H1 (cell line): ENCODE measurements around the gene DCAF7. TPM values are rescaled to one million over a fixed set of nuclear protein-coding genes. Genes with fewer than 3 reads are reported as not detected.

Experiments
- CTCF ChIA-PET: fragments of 300-600 bp; sonication (Branson Sonifier 250); formaldehyde crosslinking; loops from one replicate; lab custom pipeline; 2021; ENCODE audit not compliant: partially characterized antibody; lab: Charles Lee
- POLR2A ChIA-PET: fragments of 300-600 bp; sonication (Branson Sonifier 250); formaldehyde crosslinking; loops from one replicate; lab custom pipeline; 2021; ENCODE audit warnings: inconsistent platforms; ENCODE audit not compliant: partially characterized antibody; lab: Charles Lee
- DNase-seq, 2 experiments: peaks; one replicate each; pipeline versions ENCODE4 v3.0.0 to v3.0.0-alpha.2; 2010 to 2022; ENCODE audit warnings: low spot score in 2 of 2, low read depth in 1 of 2, mixed read lengths in 1 of 2
- FAIRE-seq: peaks from 2 replicates; lab custom pipeline; 2011; peaks lifted over from hg19 to GRCh38; lab: Jason Lieb, UNC
- H2AFZ ChIP-seq: 2 replicates; pipeline ENCODE4 v1.8.1; 2012; ENCODE audit warnings: low read length, inconsistent platforms
- H2AK5ac ChIP-seq: 2 replicates; pipeline ENCODE4 v1.6.1; 2013; ENCODE audit warnings: low read depth, low read length
- H2BK120ac ChIP-seq: replicated peaks from 2 replicates; pipeline ENCODE3; 2013; ENCODE audit warnings: low read depth, low read length, inconsistent platforms
- H2BK12ac ChIP-seq: 2 replicates; pipeline ENCODE4 v1.6.1; 2013; ENCODE audit warnings: low read depth, low read length
- H2BK15ac ChIP-seq: 2 replicates; pipeline ENCODE4 v1.6.1; 2013; ENCODE audit warnings: low read length
- H2BK20ac ChIP-seq: 2 replicates; pipeline ENCODE4 v1.6.1; 2013; ENCODE audit warnings: low read length
- H2BK5ac ChIP-seq: 2 replicates; pipeline ENCODE4 v1.6.1; 2013; ENCODE audit warnings: low read depth, low read length
- H3K14ac ChIP-seq: 2 replicates; pipeline ENCODE4 v1.6.1; 2013; ENCODE audit warnings: inconsistent platforms; ENCODE audit not compliant: insufficient read length
- H3K18ac ChIP-seq: 2 replicates; pipeline ENCODE4 v1.6.1; 2013; ENCODE audit warnings: low read length; ENCODE audit errors: extremely low read depth
- H3K23ac ChIP-seq: 2 replicates; pipeline ENCODE4 v1.6.1; 2013; ENCODE audit warnings: inconsistent platforms; ENCODE audit not compliant: insufficient read length
- H3K23me2 ChIP-seq: 2 replicates; pipeline ENCODE4 v1.6.1; 2013; ENCODE audit warnings: low read depth, low read length
- H3K27ac ChIP-seq: 2 replicates; pipeline ENCODE4 v1.6.1; 2011; ENCODE audit warnings: low read depth, low read length, inconsistent platforms
- H3K27me3 ChIP-seq, 4 experiments: replicated peaks in 1 of 4; 1 replicate in 1 of 4; 2 replicates in 3 of 4; pipeline versions ENCODE4 v1.6.1 to v1.8.1; 2011 to 2013; ENCODE audit warnings: low read length in 3 of 4, mild to moderate bottlenecking in 3 of 4, inconsistent platforms in 2 of 4, mixed read lengths in 2 of 4, moderate library complexity in 1 of 4; ENCODE audit not compliant: control insufficient read depth in 3 of 4, insufficient read depth in 3 of 4; ENCODE audit errors: extremely low read depth in 1 of 4
- H3K36me3 ChIP-seq, 4 experiments: 2 replicates each; pipeline versions ENCODE4 v1.6.1 to v1.8.1; 2011 to 2013; ENCODE audit warnings: mild to moderate bottlenecking in 4 of 4, low read length in 3 of 4, moderate library complexity in 2 of 4, control low read depth in 1 of 4, inconsistent platforms in 1 of 4; ENCODE audit not compliant: insufficient read depth in 4 of 4, control insufficient read depth in 2 of 4
- H3K4ac ChIP-seq: replicated peaks from 2 replicates; pipeline ENCODE3; 2013; ENCODE audit warnings: low read length, low read depth, mixed read lengths, inconsistent platforms; ENCODE audit not compliant: insufficient read length
- H3K4me1 ChIP-seq, 4 experiments: replicated peaks in 1 of 4; 1 replicate in 1 of 4; 2 replicates in 3 of 4; pipeline versions ENCODE4 v1.6.1 to v1.8.1; 2011 to 2013; ENCODE audit warnings: low read length in 3 of 4, inconsistent platforms in 2 of 4, mixed read lengths in 1 of 4; ENCODE audit not compliant: insufficient read depth in 4 of 4, control insufficient read depth in 3 of 4
- H3K4me2 ChIP-seq, 2 experiments: 2 replicates each; pipeline versions ENCODE4 v1.6.1 to v1.8.1; 2011 to 2013; ENCODE audit warnings: low read depth in 2 of 2, low read length in 2 of 2, control low read depth in 1 of 2, inconsistent platforms in 1 of 2, mild to moderate bottlenecking in 1 of 2; ENCODE audit not compliant: insufficient read depth in 1 of 2
- H3K4me3 ChIP-seq, 4 experiments: fragments of 200-600, 300-600 bp in 1 of 4; sonication (generic), shearing (Covaris generic), sonication (Bioruptor Twin) in 1 of 4; 2 replicates each; pipeline versions ENCODE4 v1.5.1 to v1.8.1; 2011 to 2016; ENCODE audit warnings: low read length in 4 of 4, low read depth in 3 of 4, control low read depth in 2 of 4, inconsistent platforms in 2 of 4, mild to moderate bottlenecking in 2 of 4, mixed read lengths in 1 of 4, moderate library complexity in 1 of 4; ENCODE audit not compliant: insufficient read depth in 2 of 4; ENCODE audit errors: extremely low read depth in 1 of 4
- H3K56ac ChIP-seq: replicated peaks from 2 replicates; pipeline ENCODE3; 2013; ENCODE audit warnings: low read depth, mild to moderate bottlenecking, mixed read lengths, low read length, inconsistent platforms; ENCODE audit not compliant: insufficient read length
- H3K79me1 ChIP-seq: 2 replicates; pipeline ENCODE4 v1.6.1; 2013; ENCODE audit warnings: low read depth, low read length, control low read depth
- H3K79me2 ChIP-seq, 2 experiments: 2 replicates each; pipeline versions ENCODE4 v1.6.1 to v1.8.1; 2012 to 2013; ENCODE audit warnings: low read length in 2 of 2, mild to moderate bottlenecking in 2 of 2, inconsistent platforms in 1 of 2; ENCODE audit not compliant: insufficient read depth in 2 of 2, control insufficient read depth in 1 of 2
- H3K9ac ChIP-seq, 4 experiments: replicated peaks in 1 of 4; 1 replicate in 1 of 4; 2 replicates in 3 of 4; pipeline versions ENCODE4 v1.6.1 to v1.8.1; 2011 to 2013; ENCODE audit warnings: low read depth in 3 of 4, low read length in 3 of 4, control low read depth in 2 of 4, mild to moderate bottlenecking in 2 of 4, moderate library complexity in 2 of 4, inconsistent platforms in 1 of 4; ENCODE audit errors: extremely low read depth in 1 of 4
- H3K9me3 ChIP-seq, 2 experiments: 2 replicates each; pipeline versions ENCODE4 v1.6.1 to v1.8.1; 2012 to 2013; ENCODE audit warnings: mild to moderate bottlenecking in 2 of 2, moderate library complexity in 2 of 2, control low read depth in 1 of 2, inconsistent platforms in 1 of 2, low read depth in 1 of 2, low read length in 1 of 2, mixed read lengths in 1 of 2; ENCODE audit not compliant: insufficient read depth in 2 of 2
- H4K20me1 ChIP-seq, 2 experiments: replicated peaks in 1 of 2; 2 replicates each; pipeline versions ENCODE3 to v1.8.1; 2011 to 2013; ENCODE audit warnings: inconsistent platforms in 2 of 2, low read length in 2 of 2, mild to moderate bottlenecking in 1 of 2; ENCODE audit not compliant: insufficient read depth in 2 of 2, control insufficient read depth in 1 of 2
- H4K5ac ChIP-seq: 2 replicates; pipeline ENCODE4 v1.6.1; 2013; ENCODE audit warnings: low read length, low read depth, mixed read lengths, inconsistent platforms; ENCODE audit not compliant: insufficient read length
- H4K8ac ChIP-seq: 2 replicates; pipeline ENCODE4 v1.8.0; 2013; ENCODE audit warnings: mild to moderate bottlenecking, moderate library complexity, low read length, inconsistent platforms; ENCODE audit not compliant: insufficient read depth; ENCODE audit errors: extremely low read depth
- H4K91ac ChIP-seq: replicated peaks from 2 replicates; pipeline ENCODE3; 2013; ENCODE audit warnings: low read length, mixed read lengths, inconsistent platforms; ENCODE audit not compliant: insufficient read length
- ASH2L ChIP-seq: fragments of 200-600, 300-600 bp; sonication (generic); IDR thresholded peaks from one replicate; pipeline ENCODE4 v1.7.1; 2017; ENCODE audit warnings: low read length
- BCL11A ChIP-seq, 2 experiments: IDR thresholded peaks; one replicate each; pipeline ENCODE4 v1.6.1; 2011; ENCODE audit warnings: low read depth in 2 of 2, low read length in 2 of 2, mild to moderate bottlenecking in 2 of 2
- BRCA1 ChIP-seq: IDR thresholded peaks from 2 replicates; pipeline ENCODE4 v1.6.1; 2012; ENCODE audit warnings: low read depth, low read length, improper control_type of control experiment
- CREB1 ChIP-seq: IDR thresholded peaks from 2 replicates; pipeline ENCODE4 v1.6.1; 2012; ENCODE audit warnings: inconsistent platforms
- EP300 ChIP-seq, 2 experiments: IDR thresholded peaks; 1 replicate in 1 of 2; 2 replicates in 1 of 2; pipeline ENCODE4 v1.6.1; 2011 to 2012; ENCODE audit warnings: low read depth in 2 of 2, low read length in 2 of 2, mild to moderate bottlenecking in 2 of 2, borderline replicate concordance in 1 of 2, inconsistent platforms in 1 of 2, moderate library complexity in 1 of 2
- GTF2F1 ChIP-seq: IDR thresholded peaks from 2 replicates; pipeline ENCODE4 v1.6.1; 2012; ENCODE audit warnings: low read depth, low read length, improper control_type of control experiment, borderline replicate concordance
- JUN ChIP-seq: IDR thresholded peaks from 2 replicates; pipeline ENCODE4 v1.6.1; 2011; ENCODE audit warnings: low read depth, mild to moderate bottlenecking, improper control_type of control experiment, low read length
- PHF8 ChIP-seq: fragments of 200-600 bp; sonication (generic); conservative IDR thresholded peaks from 2 replicates; pipeline ENCODE4 v1.7.1; 2012; ENCODE audit warnings: low read depth, mild to moderate bottlenecking, inconsistent platforms, low read length, moderate library complexity
- POLR2A ChIP-seq, 2 experiments: IDR thresholded peaks; 1 replicate in 1 of 2; 2 replicates in 1 of 2; pipeline ENCODE4 v1.6.1; 2011; ENCODE audit warnings: low read depth in 2 of 2, low read length in 2 of 2, mild to moderate bottlenecking in 2 of 2; ENCODE audit errors: control extremely low read depth in 1 of 2
- POU5F1 ChIP-seq: IDR thresholded peaks from 2 replicates; pipeline ENCODE4 v1.6.1; 2011; ENCODE audit warnings: low read depth, mild to moderate bottlenecking, low read length, moderate library complexity
- RAD21 ChIP-seq, 2 experiments: IDR thresholded peaks in 1 of 2; conservative IDR thresholded peaks in 1 of 2; 2 replicates each; pipeline ENCODE4 v1.6.1; 2011; ENCODE audit warnings: low read depth in 2 of 2, low read length in 2 of 2, improper control_type of control experiment in 1 of 2, inconsistent platforms in 1 of 2, mild to moderate bottlenecking in 1 of 2, moderate library complexity in 1 of 2
- RNF2 ChIP-seq: fragments of 200-900, 300-1000 bp; sonication (generic); IDR thresholded peaks from 2 replicates; pipeline ENCODE4 v1.7.1; 2016; ENCODE audit warnings: borderline replicate concordance, low read depth, mild to moderate bottlenecking, antibody characterized with exemption, low read length; ENCODE audit not compliant: poor library complexity, severe bottlenecking; ENCODE audit errors: missing control alignments
- SUZ12 ChIP-seq: fragments of 200-600 bp; sonication (generic); IDR thresholded peaks from 2 replicates; pipeline ENCODE4 v1.6.1; 2012; ENCODE audit warnings: mild to moderate bottlenecking, inconsistent platforms, low read length, moderate library complexity, mixed read lengths
- TAF7 ChIP-seq: optimal IDR thresholded peaks from 2 replicates; pipeline ENCODE3; 2011; ENCODE audit warnings: low read depth, mild to moderate bottlenecking, inconsistent platforms, low read length, moderate library complexity, borderline replicate concordance
- polyA plus RNA-seq, 7 experiments: library from polyadenylated mRNA; depleted of rRNA in 3 of 7; stranded (reverse) in 5 of 7; unstranded in 2 of 7; fragments of >200 nt in 5 of 7; fragments of 200-250 nt in 2 of 7; gene quantifications; 1 replicate in 5 of 7; 2 replicates in 1 of 7; 4 replicates in 1 of 7; pipeline versions ENCODE4 v1.2.1 to v1.2.3, GENCODE V29; 2011 to 2013; ENCODE audit warnings: missing spikeins in 2 of 7, mixed read lengths in 2 of 7
- total RNA-seq: library from RNA; stranded (reverse); fragmentation: NEBNext Ultra II Directional; extraction: Animal tissue kit (Norgen Biotek cat#: 25700); gene quantifications from 2 replicates; pipeline ENCODE4 v1.2.1, GENCODE V29; 2021

DCAF7 gene
- total and polyA plus RNA-seq, 2 of the 8 experiments (the other 6 are each of a cell fraction or from before 2014, with no cell fraction given): 74.9 to 94.1 TPM

DNA sequence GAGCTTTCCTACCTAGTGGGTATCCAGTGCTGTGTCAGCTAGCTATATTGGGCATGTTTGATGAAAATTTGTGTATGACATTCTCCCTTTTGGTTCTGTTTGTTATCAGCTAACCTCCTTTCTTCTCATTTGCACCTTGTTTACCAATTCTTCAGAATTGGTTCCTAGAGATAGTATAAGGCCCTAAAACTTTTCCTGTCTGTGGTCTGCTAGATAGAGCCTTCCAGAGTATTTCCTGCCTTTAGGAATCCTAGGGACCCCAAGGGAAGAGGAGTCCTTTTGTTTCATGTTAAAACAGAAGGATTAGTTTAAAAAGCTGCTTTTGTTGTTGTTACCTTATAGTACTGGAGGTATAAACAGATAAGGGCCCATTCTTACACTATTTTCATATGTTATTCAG lies 83.5 kb downstream of the DCAF7 start:
- Histone ChIP-seq H3K79me1 (no peaks in the 10 kb centered on the region; the same call in 1 of the 2 replicates), H3K27ac (0 out of 2 replicates have a peak overlapping the region, but pooled peaks have one; percentile 20), H4K5ac (no peak overlapping the region), H3K4ac (no peak overlapping the region), H3K14ac (no peak overlapping the region), H4K91ac (no peak overlapping the region), H2AK5ac (no peak overlapping the region), H4K8ac (no peak overlapping the region), H3K23me2 (no peaks in the 10 kb centered on the region; the same call in 1 of the 2 replicates), H2BK120ac (no peak overlapping the region), H2BK5ac (no peak overlapping the region), H3K4me1 (peaks cover 0 to 6% (median 4%) of the 10 kb centered on the region in 4 experiments; a peak in 4 of 7 replicates), H3K56ac (no peak overlapping the region), H3K18ac (no peak overlapping the region), H2BK15ac (no peak overlapping the region), H2AFZ (no peak overlapping the region), H3K4me3 (no peak overlapping the region), H3K79me2 (no peaks in the 10 kb centered on the region; a peak in 1 of 4 replicates), H4K20me1 (peaks cover 0 to 2% of the 10 kb centered on the region in 2 experiments), H3K9ac (no peak overlapping the region; a peak in 1 of 7 replicates), H3K23ac (no peak overlapping the region), H3K27me3 (no peaks in the 10 kb centered on the region), H2BK20ac (no peak overlapping the region), H3K36me3 (peaks cover 0 to 7% (median 1%) of the 10 kb centered on the region in 4 experiments; a peak in 3 of 8 replicates), H2BK12ac (no peak overlapping the region), H3K4me2 (peak overlapping the region in 1 of 2 experiments; percentile 1; a peak in 1 of 4 replicates), H3K9me3 (no peaks in the 10 kb centered on the region)
- ChIA-PET CTCF (interaction anchor here (0.6 to 3.0 kb wide), 9 partner anchors 12 to 146 kb away, joined by 3 to 12 read pairs (median 4); no protein-coding TSS in a partner anchor), POLR2A (interaction anchor here (0.6 kb wide), 1 partner anchor 94 kb away, joined by 4 read pairs; no protein-coding TSS in a partner anchor)
- DNase-seq (no peak), FAIRE-seq (no peak)
- TF ChIP-seq PHF8: no peak
- no peak for TF ChIP-seq CREB1
- no peak for TF ChIP-seq BRCA1
- no peak for TF ChIP-seq TAF7
- no peak for TF ChIP-seq BCL11A (IDR thresholded peaks at IDR 0.05; ENCODE audit: low read depth in 2 of 2, low read length in 2 of 2)
- no peak for TF ChIP-seq GTF2F1
- TF ChIP-seq RAD21 (IDR thresholded peaks at IDR 0.05 in 1 of 2, conservative IDR thresholded peaks at IDR 0.05 in 1 of 2; ENCODE audit: low read depth in 2 of 2, low read length in 2 of 2): no peak
- no peak for TF ChIP-seq JUN
- TF ChIP-seq POU5F1: no peak
- TF ChIP-seq ASH2L: no peak
- no peak for TF ChIP-seq EP300 (IDR thresholded peaks at IDR 0.05; ENCODE audit: borderline replicate concordance in 1 of 2, low read depth in 2 of 2, low read length in 2 of 2)
- no peak for TF ChIP-seq SUZ12
- no peak for TF ChIP-seq POLR2A (IDR thresholded peaks at IDR 0.05; ENCODE audit: control extremely low read depth in 1 of 2, low read depth in 2 of 2, low read length in 2 of 2)
- no peak for TF ChIP-seq RNF2
